GM12874 (cell line): Measurements from ENCODE around the gene EFCAB6.

Source experiments
- CTCF ChIP-seq: IDR thresholded peaks from 2 replicates; pipeline ENCODE4 v1.5.1; 2011; ENCODE audit warnings: low read depth, mild to moderate bottlenecking, control low read depth, low read length, moderate library complexity; ENCODE audit not compliant: insufficient read depth

EFCAB6 gene

DNA sequence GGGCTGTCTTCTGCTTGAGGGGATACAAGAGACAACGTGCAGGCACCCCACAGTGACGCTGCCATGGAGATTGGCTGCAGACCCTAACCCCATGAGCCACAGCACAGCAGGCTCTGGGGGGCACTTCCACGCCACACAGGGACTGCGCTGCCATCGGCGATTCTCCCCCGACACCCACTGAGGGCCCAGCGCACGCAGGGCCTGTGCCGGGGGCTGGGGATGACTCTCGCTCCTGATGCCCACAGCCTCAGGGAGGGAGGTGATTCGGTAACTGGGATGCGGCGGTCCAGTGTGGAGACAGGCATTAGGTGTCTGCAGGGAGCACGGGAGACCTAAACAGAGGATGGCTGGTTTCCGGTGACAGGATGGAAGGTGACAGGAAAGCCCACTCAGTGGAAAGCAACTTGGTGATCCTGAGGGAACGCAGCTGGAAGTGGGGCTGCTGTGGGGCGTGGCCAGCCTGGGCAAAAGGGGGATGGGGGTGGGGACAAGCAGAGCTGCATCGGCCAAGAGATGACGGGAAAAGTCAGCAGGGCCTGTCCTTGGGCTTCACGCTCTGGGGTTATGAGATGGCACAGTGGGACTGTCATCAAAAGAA lies 37.7 kb downstream of the EFCAB6 start:
- TF ChIP-seq CTCF, result no peak

DNA sequence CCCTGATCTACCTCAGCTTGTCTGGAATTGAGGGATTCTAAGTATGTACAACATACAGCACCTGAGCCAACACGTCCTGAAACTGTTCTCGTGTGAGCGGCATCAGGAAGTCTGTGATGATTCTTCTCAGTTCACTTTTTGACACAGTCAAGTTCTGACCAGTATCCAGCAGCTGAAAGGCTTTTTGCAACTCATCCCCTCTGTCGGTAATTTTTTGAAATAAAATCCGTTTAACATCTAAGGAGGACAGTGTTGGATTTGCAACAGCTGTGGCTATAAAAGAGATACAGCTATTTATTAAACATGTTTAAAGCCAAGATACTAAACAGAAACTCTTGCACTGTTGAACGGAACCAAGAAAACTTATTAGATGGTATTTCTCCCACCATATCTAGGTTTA lies 39.3 kb downstream of the EFCAB6 start:
- no peak for TF ChIP-seq CTCF

- TF ChIP-seq CTCF, result no peak
Observed at GRCh38 chr22:43755452-43755851, 56.7 kb downstream of the EFCAB6 start.

DNA sequence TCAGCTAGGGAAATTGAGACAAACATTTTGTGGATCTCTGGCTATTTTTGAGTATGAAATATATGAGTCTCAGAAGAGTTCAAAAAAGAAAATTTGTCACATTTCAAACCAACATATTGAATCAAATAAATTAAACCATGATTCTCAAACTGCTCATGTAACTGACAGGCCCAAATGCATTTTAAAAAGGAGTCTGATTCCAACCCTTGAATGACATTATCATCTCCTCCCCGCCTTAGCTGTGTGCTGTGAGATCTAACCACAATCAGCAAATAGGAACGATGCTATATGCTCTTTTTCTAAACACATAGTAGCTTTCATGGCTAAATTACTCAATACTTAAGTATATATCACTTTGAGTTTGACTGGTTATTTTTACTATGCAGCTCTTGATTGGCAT lies 57.1 kb downstream of the EFCAB6 start:
- no peak for TF ChIP-seq CTCF

DNA sequence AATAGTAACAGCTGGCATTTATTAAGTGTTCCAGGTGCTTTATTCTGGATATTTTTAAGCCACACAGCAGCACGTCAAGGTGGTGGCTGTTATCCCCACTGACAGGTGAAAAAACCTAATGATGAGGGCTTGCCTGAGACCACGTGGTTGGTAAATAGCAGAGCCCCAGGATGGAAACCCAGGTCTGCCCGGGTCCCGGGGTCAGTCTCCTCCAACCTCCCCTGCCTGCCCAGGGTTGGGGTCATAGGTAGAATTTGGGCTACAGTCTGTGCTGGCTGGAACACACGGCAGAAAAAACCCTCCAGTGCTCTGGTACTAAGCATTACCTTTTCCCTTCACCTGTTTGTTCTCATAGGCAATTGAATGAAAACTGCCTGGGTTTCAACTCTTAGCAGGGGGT lies 57.9 kb downstream of the EFCAB6 start:
- no peak for TF ChIP-seq CTCF

DNA sequence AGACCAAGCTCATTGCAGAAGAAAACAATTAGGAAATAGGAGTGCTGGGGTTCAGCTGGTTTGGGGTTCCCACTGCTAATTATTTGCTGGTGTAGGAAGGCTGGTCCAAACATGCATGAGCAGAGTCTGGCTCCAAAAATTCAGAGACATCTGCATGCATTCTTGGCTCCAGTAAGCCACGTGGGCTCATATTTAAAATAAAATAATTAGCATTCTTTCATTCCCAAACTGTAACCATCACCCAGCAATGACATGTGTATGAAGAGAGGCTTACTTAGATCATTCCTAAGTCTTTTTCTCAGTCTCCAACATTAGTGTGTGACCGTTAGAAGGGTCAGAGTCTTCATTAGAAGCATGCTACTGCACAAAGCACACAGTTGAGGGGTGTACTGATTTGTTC lies 58.4 kb downstream of the EFCAB6 start:
- no peak for TF ChIP-seq CTCF

DNA sequence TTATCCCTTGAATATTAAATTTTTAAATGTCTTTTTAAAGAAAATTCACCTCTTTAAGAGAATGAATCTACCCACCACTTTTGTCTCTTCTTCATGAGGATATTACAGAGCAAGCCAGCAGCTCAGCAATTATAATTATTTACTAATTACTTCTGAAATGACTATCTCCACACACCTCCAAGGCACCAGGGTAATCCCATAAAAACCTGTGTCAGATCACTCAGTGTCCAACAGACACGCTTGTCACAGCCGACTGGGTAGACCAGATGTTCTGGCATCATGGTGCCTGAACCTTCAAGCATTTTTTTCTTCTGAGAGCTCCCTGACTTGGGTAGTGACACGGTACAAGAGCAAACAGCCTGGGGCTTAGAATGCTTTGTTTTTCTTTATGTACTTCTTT lies 61.4 kb downstream of the EFCAB6 start:
- no peak for TF ChIP-seq CTCF
